NCI-H2227 treated with DMSO at 0.1 percent for 48 hours (cell line): ENCODE measurements around the gene LRWD1.

ENCODE experiments used
- DNase-seq: peaks from one replicate; lab custom pipeline; 2025; lab: John Stamatoyannopoulos, UW

LRWD1 gene

GRCh38 chr7:102464577-102465280, at the start of gene LRWD1, which contains the start of gene ALKBH4:
LRWD1 (plus strand) TSS chr7:102464984; CDS start chr7:102465081, 97 bp downstream.
ALKBH4 (minus strand) TSS chr7:102464863; CDS start chr7:102464836, 27 bp downstream.
- peak; percentile 93 for DNase-seq

DNA sequence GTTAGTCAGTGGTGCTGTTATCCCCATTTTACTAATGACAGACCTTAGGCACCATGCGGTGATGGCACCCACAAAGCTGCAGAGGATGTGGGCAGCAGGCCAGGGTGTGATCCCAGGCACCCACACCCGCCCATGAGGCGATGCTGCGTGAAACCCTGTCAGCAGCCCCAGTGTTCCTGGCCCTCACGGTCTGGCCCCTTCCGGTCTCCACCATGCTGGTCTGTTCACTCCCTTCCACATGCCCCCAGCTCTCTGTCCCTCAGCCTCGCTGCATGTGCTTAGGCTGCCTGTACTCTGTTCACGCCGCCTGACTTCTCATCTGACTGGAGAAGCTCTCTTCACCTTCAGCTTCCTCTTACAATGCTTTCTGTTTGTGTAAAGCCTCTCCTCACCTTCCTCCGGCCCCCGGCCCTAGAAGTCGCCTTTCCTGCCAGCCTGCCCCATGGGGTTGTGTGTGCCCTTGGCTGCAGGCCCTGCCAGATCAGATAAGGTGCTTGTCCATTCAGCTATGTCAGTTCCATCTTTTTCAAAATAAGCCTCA, 49.0 kb upstream of the LRWD1 start:
- DNase-seq: no peak

DNA sequence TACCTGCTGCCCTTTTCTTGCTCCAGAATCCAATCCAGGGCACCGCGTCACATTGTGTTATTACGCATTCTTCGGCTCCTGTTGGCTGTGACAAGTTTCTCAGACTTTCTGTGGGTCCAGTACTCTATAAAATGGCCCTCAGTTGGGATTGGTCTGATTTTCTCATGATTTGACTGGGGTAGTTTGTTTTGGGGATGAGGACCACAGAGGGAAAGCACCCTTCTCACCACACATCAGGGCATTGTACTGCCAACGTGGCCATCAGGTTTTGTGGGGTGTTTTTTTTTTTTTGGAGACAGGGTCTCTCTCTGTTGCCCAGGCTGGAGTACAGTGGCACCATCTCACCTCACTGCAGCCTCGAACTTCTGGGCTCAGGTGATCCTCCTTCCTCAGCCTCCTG, 48.4 kb upstream of the LRWD1 start:
- no peak for DNase-seq

GRCh38 chr7:102417105-102417504, 47.7 kb upstream of the LRWD1 start:
- DNase-seq: no peak

DNA sequence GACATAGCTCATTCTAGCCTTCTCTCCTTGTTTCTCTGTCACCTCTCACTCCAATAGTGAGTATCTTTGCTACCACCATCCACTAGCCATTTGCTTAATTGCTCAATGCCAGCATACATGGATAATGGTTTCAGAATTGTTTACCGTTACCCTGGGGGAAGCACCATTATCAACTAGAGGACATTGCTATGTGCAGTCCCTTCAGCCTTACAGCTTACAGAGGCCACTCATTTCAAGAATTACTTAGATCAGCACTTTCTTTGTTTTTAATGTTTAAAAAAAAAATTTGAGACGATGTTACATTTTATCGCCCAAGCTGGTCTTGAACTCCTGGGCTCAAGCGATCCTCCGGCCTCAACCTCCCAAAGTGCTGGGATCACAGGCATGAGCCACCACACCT, 46.2 kb upstream of the LRWD1 start:
- no peak for DNase-seq

DNA sequence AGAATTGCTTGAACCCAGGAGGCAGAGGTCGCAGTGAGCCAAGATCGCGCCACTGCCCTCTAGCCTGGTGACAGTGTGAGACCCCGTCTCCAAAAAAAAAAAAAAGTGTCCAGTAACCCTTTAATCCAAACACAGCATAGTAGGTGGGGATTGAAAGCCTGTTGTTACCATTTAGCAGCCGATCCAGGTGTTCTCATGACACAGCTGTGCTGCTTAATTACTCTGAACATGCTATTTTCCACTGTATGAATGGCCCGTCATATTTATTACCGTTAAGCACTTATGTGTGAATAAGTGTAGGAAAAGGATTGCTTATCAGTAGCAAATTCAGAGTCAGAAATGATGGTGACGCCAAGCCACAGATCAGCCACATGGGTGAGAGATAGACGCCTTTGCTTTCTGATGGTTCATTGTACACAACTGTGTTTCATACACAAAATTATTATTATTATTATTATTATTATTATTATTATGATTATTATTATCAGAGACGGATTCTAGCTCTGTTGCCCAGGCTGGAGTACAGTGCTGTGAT, 43.0 kb upstream of the LRWD1 start:
- DNase-seq: no peak

DNA sequence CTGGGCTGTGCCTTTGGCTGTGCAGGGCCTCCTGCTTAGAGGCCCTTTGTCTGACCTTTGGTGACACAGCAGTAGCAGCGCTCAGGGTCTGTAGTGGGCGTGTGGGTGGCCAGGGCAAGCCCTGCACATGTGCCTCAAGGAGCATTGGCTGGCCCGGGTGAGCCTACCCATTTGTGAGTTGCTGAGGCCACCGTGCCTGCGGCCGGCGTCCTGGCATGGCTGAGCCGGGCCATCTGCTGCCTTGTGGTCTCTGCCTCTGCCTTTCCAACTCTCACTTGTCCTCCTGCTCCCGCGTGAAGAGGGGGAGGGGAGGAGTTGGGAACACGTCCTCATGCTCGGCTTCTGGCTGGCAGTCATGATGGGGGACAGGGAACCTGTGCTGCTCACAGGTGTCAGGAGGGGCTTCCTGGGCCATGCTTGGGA, 40.6 kb upstream of the LRWD1 start:
- DNase-seq: no peak

DNA sequence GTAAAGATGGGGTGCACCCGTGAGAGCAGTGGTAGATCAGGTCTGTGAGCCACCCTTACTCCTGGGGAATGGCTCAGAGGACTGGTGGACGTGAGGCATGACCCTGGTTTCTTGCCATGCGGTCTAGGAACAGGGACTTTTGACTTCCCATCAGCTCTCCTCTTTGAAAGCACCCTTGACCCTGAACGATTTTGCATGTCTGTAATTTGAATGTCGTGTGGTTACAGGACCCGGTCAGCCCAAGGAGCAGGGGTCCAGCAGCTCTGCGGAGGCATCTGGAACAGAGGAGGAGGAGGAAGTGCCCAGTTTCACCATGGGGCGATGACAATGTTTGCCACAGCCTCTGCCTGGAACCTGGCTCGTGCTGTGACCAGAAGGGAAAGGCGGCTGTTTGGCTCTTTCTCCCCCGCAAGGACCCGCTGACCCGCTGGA, 40.0 kb upstream of the LRWD1 start:
- no peak for DNase-seq

DNA sequence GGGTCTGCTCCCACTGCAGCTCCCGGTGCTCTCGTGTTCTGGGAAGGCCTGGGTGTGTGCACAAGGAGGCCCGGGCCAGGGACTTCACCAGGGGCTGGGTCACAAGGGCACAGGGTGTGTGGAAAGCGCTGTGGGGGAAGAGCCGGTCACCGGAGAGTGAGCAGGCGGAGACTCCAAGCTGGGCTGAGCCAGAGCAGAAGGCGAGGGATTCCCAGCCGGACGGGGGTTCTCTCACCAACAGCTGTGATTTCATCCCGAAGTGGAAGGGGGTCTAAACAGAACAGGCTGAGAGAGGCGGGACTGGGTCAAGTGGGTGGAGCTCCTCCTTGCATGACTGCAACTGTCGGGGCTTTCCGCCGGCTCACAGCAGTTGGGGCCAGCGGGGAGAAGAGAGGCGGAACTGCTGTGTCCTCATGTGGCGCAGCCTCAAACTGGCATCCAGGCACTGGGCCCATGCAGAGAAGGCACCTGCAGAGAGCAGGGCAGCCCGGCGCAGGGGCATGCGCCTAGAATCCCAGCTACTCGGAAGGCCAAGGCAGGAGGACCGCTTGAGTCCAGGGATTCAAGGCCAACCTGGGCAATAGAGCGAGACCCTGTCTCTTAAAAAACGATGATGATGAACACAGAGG, 39.0 kb upstream of the LRWD1 start:
- no peak for DNase-seq

- no peak for DNase-seq
Observed at GRCh38 chr7:102426268-102427018, 38.3 kb upstream of the LRWD1 start.

- DNase-seq: no peak
Observed at GRCh38 chr7:102427019-102427405, 37.8 kb upstream of the LRWD1 start.

GRCh38 chr7:102429141-102429899, 35.5 kb upstream of the LRWD1 start:
- no peak for DNase-seq

DNA sequence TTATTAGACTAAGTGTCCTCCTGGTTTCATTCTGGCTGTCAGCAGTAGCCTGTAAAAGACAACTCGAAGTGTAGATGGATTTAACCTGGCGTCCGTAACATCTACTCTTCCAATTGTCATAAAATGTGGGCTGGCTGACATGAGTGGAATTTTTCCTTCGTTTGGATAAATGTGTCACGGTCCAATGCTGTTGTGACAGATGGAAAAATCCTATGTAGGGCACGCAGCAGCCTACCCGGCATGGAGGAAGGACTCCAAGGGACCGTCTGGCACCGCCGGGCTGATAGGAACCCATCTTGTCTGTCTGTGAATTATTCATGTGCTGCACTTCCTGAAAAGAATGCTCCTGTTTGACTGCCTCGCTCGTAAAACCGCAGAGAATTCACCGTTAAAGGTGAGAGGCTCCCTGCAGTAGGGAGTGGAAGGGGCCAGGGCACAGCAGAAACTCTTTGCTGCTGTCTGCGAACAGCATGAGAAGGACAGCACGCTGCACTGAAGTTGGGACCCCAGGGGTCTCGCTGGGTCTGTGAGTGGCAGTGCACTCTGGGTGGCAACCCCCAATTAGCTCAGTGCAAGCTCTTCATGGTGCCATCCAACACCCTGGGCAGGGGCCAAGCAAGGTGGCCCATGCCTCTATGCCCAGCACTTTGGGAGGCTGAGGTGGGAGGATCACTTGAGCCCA, 33.0 kb upstream of the LRWD1 start:
- no peak for DNase-seq

DNA sequence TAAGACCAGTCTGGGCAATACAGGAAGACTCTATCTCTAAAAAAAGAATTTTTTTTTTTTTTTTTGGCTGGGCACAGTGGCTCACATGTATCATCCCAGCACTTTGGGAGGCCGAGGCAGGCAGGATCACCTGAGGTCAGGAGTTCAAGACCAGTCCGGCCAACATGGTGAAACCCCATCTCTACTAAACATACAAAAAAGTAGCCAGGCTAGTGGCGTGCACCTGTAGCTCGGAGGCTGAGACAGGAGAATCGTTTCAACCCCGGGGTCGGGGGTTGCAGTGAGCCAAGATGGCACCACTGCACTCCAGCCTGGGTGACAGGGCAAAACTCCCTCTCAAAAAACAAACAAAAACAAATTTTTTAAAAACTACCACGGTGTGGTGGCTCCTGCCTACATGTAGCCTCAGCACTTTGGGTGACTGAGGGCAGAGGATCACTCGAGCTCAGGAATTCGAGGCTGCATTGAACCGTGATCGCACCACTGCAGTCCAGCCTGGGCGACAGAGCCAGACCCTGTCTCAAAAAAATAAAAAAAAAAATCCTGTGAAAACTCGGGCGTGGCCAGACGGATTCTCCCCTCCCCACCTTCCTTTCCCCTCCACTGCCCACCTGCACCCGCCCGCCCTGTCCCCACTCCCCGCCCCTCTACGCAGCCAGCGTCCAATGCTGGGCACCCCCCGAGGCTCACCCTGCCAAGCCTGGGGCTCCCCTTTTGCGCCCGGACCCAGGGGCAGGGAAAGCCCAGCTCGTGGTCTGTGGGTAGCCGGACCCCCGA, 32.2 kb upstream of the LRWD1 start:
- peak; percentile 9 for DNase-seq

DNA sequence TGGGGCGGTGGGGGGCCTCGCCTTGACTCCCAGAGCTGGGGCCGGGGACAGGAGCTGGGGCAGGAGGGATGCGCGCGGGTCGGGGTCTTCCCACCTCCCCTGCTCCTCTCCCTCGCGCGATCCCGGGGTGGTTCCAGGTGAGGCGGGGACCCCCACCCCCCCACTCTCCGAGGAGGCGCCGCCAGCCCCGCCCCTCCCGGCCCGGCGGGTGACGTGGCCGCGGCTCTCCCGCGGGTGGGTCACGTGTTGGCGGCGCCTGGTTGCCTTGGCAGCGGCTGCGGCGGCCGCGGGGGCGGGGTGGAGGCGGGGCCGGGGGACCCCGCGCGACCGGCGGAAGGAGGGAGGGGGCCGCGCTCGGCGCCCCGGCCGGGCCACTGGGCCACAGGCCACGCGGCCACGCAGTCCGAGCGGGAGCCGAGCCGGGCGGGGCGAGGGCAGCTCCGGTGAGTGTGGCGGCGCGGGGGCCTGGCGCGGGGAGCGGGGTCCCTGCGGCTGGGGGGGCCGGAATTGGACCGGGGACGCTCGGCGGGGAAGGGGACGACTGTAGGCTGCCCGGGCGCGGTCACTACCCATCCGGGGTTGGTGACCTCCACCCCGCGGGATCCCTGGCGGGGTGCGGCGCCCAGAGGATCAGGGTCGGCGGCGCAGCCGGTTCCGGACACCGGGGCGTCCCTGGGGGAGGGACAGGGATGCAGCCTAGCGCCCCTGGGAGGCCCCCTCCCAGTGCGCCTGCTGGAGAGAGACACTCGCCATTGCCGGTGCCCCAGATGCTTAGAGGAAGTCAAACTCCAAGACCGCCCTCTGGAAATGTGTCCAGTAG, 31.4 kb upstream of the LRWD1 start, which contains the start of gene ORAI2:
TSS of gene ORAI2 (plus strand) at position 357 of the 820 bp plus-strand sequence. CDS start 5,382 bp downstream, outside the sequence.
- peak; percentile 45 for DNase-seq

- DNase-seq: peak; percentile 22
Observed at GRCh38 chr7:102434039-102434486, 30.7 kb upstream of the LRWD1 start.

DNA sequence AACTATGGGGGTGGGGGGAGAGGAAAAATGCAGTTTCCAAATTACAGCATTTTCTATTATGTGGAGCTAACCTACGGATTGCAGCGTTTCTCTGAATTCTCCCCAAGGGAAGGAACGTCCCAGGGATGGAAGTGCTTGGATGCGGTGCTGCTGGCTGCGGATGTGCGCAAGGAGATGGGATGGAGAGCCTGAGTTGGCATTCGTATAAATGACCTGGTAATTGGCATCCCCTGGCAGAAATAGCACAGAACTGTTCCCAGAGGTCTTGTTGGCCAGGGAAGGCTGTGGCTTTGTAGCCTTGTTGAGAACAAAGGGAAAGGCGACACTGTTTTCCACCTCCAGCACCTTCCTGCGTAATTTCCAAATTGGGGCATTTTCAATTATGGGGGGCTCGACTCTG, 28.7 kb upstream of the LRWD1 start:
- no peak for DNase-seq

DNA sequence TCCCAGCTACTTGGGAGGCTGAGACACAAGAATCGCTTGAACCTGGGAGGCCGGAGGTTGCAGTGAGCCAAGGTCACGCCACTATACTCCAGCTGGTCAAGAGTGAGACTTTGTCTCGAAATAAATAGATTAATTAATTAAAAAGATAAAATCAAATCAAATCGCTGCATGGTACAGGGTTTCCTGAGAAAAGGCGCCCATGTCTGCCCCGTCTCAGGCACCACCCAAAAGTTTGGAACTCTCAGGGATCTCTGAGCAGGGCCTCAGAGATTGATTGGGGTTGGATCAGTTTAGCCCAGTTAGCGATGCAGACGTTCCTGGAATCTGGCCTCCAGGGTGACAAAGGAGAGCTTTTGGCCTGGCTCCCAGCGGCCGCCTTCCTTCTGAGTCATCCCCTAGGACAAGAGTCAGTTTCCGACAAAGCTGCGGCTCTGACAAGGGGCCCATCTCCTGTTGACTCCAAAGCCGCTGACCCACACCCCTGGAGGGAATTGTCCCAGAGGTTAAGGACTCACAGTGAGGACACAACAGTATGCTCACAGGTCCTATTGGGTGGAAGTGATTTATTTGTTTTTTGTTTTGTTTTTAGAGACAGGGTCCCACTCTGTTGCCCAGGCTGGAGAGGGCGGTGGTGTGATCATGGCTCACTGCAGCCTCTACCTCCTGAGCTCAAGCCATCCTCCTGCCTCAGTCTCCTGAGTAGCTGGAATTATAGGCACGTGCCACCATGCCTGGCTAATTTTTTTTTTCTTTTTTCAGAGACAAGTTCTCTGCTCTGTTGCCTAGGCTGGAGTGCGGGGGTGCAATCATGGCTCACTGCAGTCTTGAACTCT, 24.6 kb upstream of the LRWD1 start:
- no peak for DNase-seq
